K562 (cell line): ENCODE results near the gene PSMD8. TPM values are rescaled to one million over a fixed set of nuclear protein-coding genes. Genes with fewer than 3 reads are reported as not detected.

Experiments
- CAMTA2 ChIP-seq: fragments of 250-450 bp; sonication (Bioruptor Pico); conservative IDR thresholded peaks from 2 replicates; pipeline ENCODE4 v1.5.1; 2022
- CEBPG ChIP-seq, 3 experiments: fragments of 200-800 bp in 1 of 3; sonication (Bioruptor generic) in 1 of 3; sonication (generic) in 1 of 3; formaldehyde crosslinking in 1 of 3; IDR thresholded peaks in 2 of 3; conservative IDR thresholded peaks in 1 of 3; 2 replicates each; pipeline versions ENCODE4 v1.6.1 to v1.8.0; 2016 to 2022; ENCODE audit warnings: missing compliant biosample characterization in 2 of 3, missing genetic modification characterization in 2 of 3, mild to moderate bottlenecking in 1 of 3, missing genetic modification reagents in 1 of 3
- CREM ChIP-seq: IDR thresholded peaks from 2 replicates; pipeline ENCODE4 v1.6.1; 2014; ENCODE audit warnings: antibody characterized with exemption, low read depth
- ELF2 ChIP-seq: fragments of 250-450 bp; sonication (Bioruptor Pico); IDR thresholded peaks from 2 replicates; pipeline ENCODE4 v1.5.0; 2021; ENCODE audit warnings: mild to moderate bottlenecking
- FOSL1 ChIP-seq: fragments of 200-800 bp; sonication (Bioruptor generic); conservative IDR thresholded peaks from 2 replicates; pipeline ENCODE4 v1.6.1; 2016; ENCODE audit warnings: missing genetic modification characterization, missing compliant biosample characterization
- GTF2E2 ChIP-seq: fragments of 200-800 bp; sonication (Bioruptor generic); IDR thresholded peaks from 2 replicates; pipeline ENCODE4 v1.6.1; 2016; ENCODE audit warnings: missing genetic modification characterization, missing compliant biosample characterization
- LEF1 ChIP-seq: fragments of 450-650 bp; IDR thresholded peaks from 2 replicates; pipeline ENCODE4 v1.6.1; 2016; ENCODE audit warnings: mild to moderate bottlenecking
- NCOA2 ChIP-seq, 2 experiments: fragments of 450-650 bp; IDR thresholded peaks; 2 replicates each; pipeline ENCODE4 v1.6.1; 2018; ENCODE audit warnings: mild to moderate bottlenecking in 2 of 2, moderate library complexity in 1 of 2; ENCODE audit not compliant: partially characterized antibody in 2 of 2
- NUFIP1 ChIP-seq: fragments of 450-650 bp; IDR thresholded peaks from 2 replicates; pipeline ENCODE4 v1.6.1; 2018; ENCODE audit not compliant: partially characterized antibody
- SIX5 ChIP-seq, 2 experiments: IDR thresholded peaks; 2 replicates each; pipeline ENCODE4 v1.6.1; 2011; ENCODE audit warnings: low read length in 2 of 2, borderline replicate concordance in 1 of 2, low read depth in 1 of 2, mild to moderate bottlenecking in 1 of 2, moderate library complexity in 1 of 2; ENCODE audit not compliant: insufficient read depth in 1 of 2
- SRSF3 ChIP-seq: fragments of 200-400 bp; formaldehyde crosslinking; IDR thresholded peaks from 2 replicates; pipeline ENCODE4 v1.6.1; 2016; ENCODE audit warnings: mild to moderate bottlenecking, low read length, moderate library complexity; ENCODE audit not compliant: insufficient read depth
- SUPT5H ChIP-seq: fragments of 450-650 bp; IDR thresholded peaks from 2 replicates; pipeline ENCODE4 v1.6.1; 2016
- TEAD4 ChIP-seq, 2 experiments: sonication (generic) in 1 of 2; formaldehyde crosslinking in 1 of 2; IDR thresholded peaks; 2 replicates each; pipeline versions ENCODE4 v1.6.1 to v1.8.0; 2012 to 2022; ENCODE audit warnings: borderline replicate concordance in 1 of 2, inconsistent platforms in 1 of 2, low read length in 1 of 2, mild to moderate bottlenecking in 1 of 2, missing genetic modification reagents in 1 of 2
- ZBTB17 ChIP-seq: fragments of 450-650 bp; formaldehyde crosslinking; IDR thresholded peaks from 2 replicates; pipeline ENCODE4 v1.4.0; 2020; ENCODE audit warnings: mild to moderate bottlenecking
- ZNF134 ChIP-seq: fragments of 250-450 bp; sonication (Bioruptor Pico); conservative IDR thresholded peaks from 2 replicates; pipeline ENCODE4 v1.4.0; 2020
- ZNF143 ChIP-seq: sonication (generic); formaldehyde crosslinking; IDR thresholded peaks from 2 replicates; pipeline ENCODE4 v1.9.0; 2022; ENCODE audit warnings: mild to moderate bottlenecking, missing genetic modification reagents
- ZNF174 ChIP-seq: fragments of 250-450 bp; sonication (Bioruptor Pico); IDR thresholded peaks from 2 replicates; pipeline ENCODE4 v1.4.0; 2020; ENCODE audit warnings: mild to moderate bottlenecking
- ZNF232 ChIP-seq: sonication (generic); formaldehyde crosslinking; IDR thresholded peaks from 2 replicates; pipeline ENCODE4 v1.8.0; 2022; ENCODE audit warnings: mild to moderate bottlenecking, missing genetic modification reagents
- ZNF583 ChIP-seq: fragments of 250-450 bp; sonication (Bioruptor Pico); IDR thresholded peaks from 2 replicates; pipeline ENCODE4 v1.4.0; 2020
- ZNF644 ChIP-seq: fragments of 200-800 bp; sonication (Bioruptor generic); IDR thresholded peaks from 2 replicates; pipeline ENCODE4 v1.6.1; 2016; ENCODE audit warnings: low read depth, missing genetic modification characterization, missing compliant biosample characterization
- polyA plus RNA-seq, 8 experiments: library from polyadenylated mRNA; depleted of rRNA in 4 of 8; stranded (reverse) in 5 of 8; unstranded in 3 of 8; fragments of >200 nt; fragmentation: Nextera tagmentation in 2 of 8; fragmentation: Illumina TruSeq in 1 of 8; extraction: Ambion mirVana in 2 of 8; extraction: Trizol in 1 of 8; gene quantifications; 2 replicates each; pipeline versions ENCODE4 v1.2.1 to v1.2.3, GENCODE V29; 2011 to 2014; ENCODE audit warnings: inconsistent platforms in 1 of 8, missing spikeins in 1 of 8
- total RNA-seq, 7 experiments: library from RNA; depleted of rRNA in 6 of 7; stranded (reverse); fragments of >200 nt in 6 of 7; fragmentation: Illumina TruSeq in 2 of 7; extraction: Trizol in 2 of 7; gene quantifications; 2 replicates each; pipeline versions ENCODE4 v1.2.1 to v1.2.3, GENCODE V29; 2011 to 2021; ENCODE audit warnings: low replicate concordance in 1 of 7
- TF ChIP-seq, protein P1 (sequence below): fragments of 450-650 bp; formaldehyde crosslinking; IDR thresholded peaks from 2 replicates; pipeline ENCODE4 v1.4.0; 2022; ENCODE audit warnings: mild to moderate bottlenecking, moderate library complexity
- TF ChIP-seq, protein P2 (sequence below): fragments of 450-650 bp; IDR thresholded peaks from 2 replicates; pipeline ENCODE4 v1.6.1; 2017; ENCODE audit warnings: antibody characterized with exemption
- TF ChIP-seq, protein P3 (sequence below): fragments of 450-650 bp; IDR thresholded peaks from 2 replicates; pipeline ENCODE4 v1.6.1; 2018; ENCODE audit warnings: mild to moderate bottlenecking, low read depth; ENCODE audit not compliant: partially characterized antibody
- TF ChIP-seq, protein P4 (sequence below): sonication (generic); formaldehyde crosslinking; IDR thresholded peaks from 2 replicates; pipeline ENCODE4 v1.8.1; 2023; ENCODE audit warnings: mild to moderate bottlenecking, missing genetic modification reagents, moderate library complexity

The PSMD8 gene
- total and polyA plus RNA-seq, 9 of the 15 experiments (the other 6 are each of a cell fraction or from before 2014, with no cell fraction given) = 130 to 583 (median 315) TPM

DNA sequence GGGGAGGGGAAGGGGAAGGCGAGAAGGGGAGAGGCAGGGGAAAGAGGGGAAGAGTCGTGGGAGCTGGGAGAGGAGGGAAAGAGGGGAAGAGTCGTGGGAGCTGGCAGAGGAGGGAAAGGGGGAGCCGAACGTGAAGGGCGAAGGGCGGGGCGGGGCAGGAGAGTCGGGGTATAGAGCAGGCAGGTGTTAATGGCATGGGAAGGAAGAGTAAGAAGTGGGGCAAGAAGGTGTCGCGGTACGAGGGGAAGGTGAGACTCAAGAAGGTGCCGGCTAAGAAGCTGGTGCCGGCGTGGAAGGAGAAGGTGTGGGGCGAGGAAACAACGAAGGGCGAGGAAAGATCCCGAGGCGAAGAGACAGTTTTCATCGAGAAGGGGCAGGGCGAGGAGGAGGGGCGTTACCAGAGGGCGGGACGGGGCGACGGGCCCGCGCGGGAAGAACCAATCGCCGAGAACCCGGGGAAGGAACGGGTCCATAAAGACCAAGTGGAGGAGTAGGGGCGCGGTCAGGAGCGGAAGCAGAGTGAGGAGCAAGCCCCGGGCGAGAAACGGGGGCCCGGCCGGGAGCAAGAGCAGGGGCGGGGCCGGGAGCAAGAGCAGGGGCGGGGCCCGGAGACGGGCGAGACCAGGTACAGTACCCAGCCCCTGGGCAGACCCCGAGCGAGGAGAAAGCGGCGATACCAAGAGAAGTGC is 38.3 kb upstream of the PSMD8 start (continued):
- TF ChIP-seq ZNF174 (CRISPR knock-in tag) = no peak
- TF ChIP-seq CAMTA2 = no peak
- peak; percentile 64 for TF ChIP-seq CREM
- TF ChIP-seq ZNF134 (CRISPR knock-in tag) = no peak
- no peak for TF ChIP-seq ZNF143 (CRISPR knock-in tag)
- TF ChIP-seq GTF2E2 (tag) = no peak
- no peak for TF ChIP-seq ZNF583 (CRISPR knock-in tag)
- TF ChIP-seq TEAD4 (IDR thresholded peaks at IDR 0.05; ENCODE audit: low read length) = no peak
- no peak for TF ChIP-seq TEAD4 (CRISPR knock-in tag; IDR thresholded peaks at IDR 0.05; ENCODE audit: borderline replicate concordance)
- TF ChIP-seq ZBTB17 = no peak
- no peak for TF ChIP-seq FOSL1 (tag)
- no peak for TF ChIP-seq ELF2
- no peak for TF ChIP-seq NCOA2 (IDR thresholded peaks at IDR 0.05; ENCODE audit: partially characterized antibody in 2 of 2)
- TF ChIP-seq, protein P1, sequence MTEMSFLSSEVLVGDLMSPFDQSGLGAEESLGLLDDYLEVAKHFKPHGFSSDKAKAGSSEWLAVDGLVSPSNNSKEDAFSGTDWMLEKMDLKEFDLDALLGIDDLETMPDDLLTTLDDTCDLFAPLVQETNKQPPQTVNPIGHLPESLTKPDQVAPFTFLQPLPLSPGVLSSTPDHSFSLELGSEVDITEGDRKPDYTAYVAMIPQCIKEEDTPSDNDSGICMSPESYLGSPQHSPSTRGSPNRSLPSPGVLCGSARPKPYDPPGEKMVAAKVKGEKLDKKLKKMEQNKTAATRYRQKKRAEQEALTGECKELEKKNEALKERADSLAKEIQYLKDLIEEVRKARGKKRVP (CRISPR knock-in tag) = no peak
- TF ChIP-seq CEBPG (CRISPR knock-in tag; IDR thresholded peaks at IDR 0.05) = no peak
- TF ChIP-seq CEBPG (tag; conservative IDR thresholded peaks at IDR 0.05 in 1 of 2, IDR thresholded peaks at IDR 0.05 in 1 of 2) = no peak
- no peak for TF ChIP-seq SRSF3
- no peak for TF ChIP-seq LEF1
- no peak for TF ChIP-seq ZNF644 (tag)
- no peak for TF ChIP-seq ZNF232 (CRISPR knock-in tag)
- TF ChIP-seq NUFIP1 = no peak
- TF ChIP-seq, protein P2, sequence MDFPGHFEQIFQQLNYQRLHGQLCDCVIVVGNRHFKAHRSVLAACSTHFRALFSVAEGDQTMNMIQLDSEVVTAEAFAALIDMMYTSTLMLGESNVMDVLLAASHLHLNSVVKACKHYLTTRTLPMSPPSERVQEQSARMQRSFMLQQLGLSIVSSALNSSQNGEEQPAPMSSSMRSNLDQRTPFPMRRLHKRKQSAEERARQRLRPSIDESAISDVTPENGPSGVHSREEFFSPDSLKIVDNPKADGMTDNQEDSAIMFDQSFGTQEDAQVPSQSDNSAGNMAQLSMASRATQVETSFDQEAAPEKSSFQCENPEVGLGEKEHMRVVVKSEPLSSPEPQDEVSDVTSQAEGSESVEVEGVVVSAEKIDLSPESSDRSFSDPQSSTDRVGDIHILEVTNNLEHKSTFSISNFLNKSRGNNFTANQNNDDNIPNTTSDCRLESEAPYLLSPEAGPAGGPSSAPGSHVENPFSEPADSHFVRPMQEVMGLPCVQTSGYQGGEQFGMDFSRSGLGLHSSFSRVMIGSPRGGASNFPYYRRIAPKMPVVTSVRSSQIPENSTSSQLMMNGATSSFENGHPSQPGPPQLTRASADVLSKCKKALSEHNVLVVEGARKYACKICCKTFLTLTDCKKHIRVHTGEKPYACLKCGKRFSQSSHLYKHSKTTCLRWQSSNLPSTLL = peak; percentile 57; the same call in 1 of the 2 replicates
- TF ChIP-seq, protein P3, sequence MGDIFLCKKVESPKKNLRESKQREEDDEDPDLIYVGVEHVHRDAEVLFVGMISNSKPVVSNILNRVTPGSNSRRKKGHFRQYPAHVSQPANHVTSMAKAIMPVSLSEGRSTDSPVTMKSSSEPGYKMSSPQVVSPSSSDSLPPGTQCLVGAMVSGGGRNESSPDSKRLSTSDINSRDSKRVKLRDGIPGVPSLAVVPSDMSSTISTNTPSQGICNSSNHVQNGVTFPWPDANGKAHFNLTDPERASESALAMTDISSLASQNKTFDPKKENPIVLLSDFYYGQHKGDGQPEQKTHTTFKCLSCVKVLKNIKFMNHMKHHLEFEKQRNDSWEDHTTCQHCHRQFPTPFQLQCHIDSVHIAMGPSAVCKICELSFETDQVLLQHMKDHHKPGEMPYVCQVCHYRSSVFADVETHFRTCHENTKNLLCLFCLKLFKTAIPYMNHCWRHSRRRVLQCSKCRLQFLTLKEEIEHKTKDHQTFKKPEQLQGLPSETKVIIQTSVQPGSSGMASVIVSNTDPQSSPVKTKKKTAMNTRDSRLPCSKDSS = peak; percentile 11
- TF ChIP-seq, protein P4, sequence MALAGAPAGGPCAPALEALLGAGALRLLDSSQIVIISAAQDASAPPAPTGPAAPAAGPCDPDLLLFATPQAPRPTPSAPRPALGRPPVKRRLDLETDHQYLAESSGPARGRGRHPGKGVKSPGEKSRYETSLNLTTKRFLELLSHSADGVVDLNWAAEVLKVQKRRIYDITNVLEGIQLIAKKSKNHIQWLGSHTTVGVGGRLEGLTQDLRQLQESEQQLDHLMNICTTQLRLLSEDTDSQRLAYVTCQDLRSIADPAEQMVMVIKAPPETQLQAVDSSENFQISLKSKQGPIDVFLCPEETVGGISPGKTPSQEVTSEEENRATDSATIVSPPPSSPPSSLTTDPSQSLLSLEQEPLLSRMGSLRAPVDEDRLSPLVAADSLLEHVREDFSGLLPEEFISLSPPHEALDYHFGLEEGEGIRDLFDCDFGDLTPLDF (CRISPR knock-in tag) = no peak
- peak; percentile 79 for TF ChIP-seq SUPT5H
- TF ChIP-seq SIX5 (IDR thresholded peaks at IDR 0.05; ENCODE audit: borderline replicate concordance in 1 of 2, insufficient read depth in 1 of 2, low read depth in 1 of 2, low read length in 2 of 2) = no peak
